HEK293 (cell line): Measurements from ENCODE around the gene NFIX.

Source experiments
- CTCF ChIP-seq: fragments of 450-650 bp; formaldehyde crosslinking; IDR thresholded peaks from 2 replicates; pipeline ENCODE4 v1.5.1; 2016; ENCODE audit warnings: missing biosample characterization, missing genetic modification characterization
- YY1 ChIP-seq: fragments of 450-650 bp; formaldehyde crosslinking; IDR thresholded peaks from 2 replicates; pipeline ENCODE4 v1.5.1; 2018; ENCODE audit warnings: missing biosample characterization, missing genetic modification characterization
- ZNF274 ChIP-seq, 2 experiments: fragments of 200-500 bp in 1 of 2; fragments of 450-650 bp in 1 of 2; sonication (Bioruptor generic) in 1 of 2; formaldehyde crosslinking in 1 of 2; IDR thresholded peaks; 2 replicates each; pipeline versions ENCODE4 v1.5.1 to v1.6.1; 2014 to 2016; ENCODE audit warnings: borderline replicate concordance in 1 of 2, inconsistent platforms in 1 of 2, low read length in 1 of 2, missing biosample characterization in 1 of 2, missing genetic modification characterization in 1 of 2
- ZNF530 ChIP-seq: fragments of 450-650 bp; formaldehyde crosslinking; IDR thresholded peaks from 2 replicates; pipeline ENCODE4 v1.5.1; 2016; ENCODE audit warnings: low read depth, missing biosample characterization, missing genetic modification characterization

GRCh38 chr19:12990431-12990830, 4.8 kb upstream of the NFIX start:
- TF ChIP-seq ZNF530 (tag by site-specific recombination) (no peak), CTCF (tag by site-specific recombination) (no peak), YY1 (no peak), ZNF274 (IDR thresholded peaks at IDR 0.05; ENCODE audit: low read length) (no peak), ZNF274 (tag by site-specific recombination; IDR thresholded peaks at IDR 0.05; ENCODE audit: borderline replicate concordance) (no peak)
